KBM-7 (cell line): ENCODE data around the gene EPHA2.
"Not testable (repeated sequence)": the region's sequence is repeated elsewhere in the genome, so short reads cannot be mapped to it uniquely, and the experiment has no call there.

ENCODE experiments used
- DNase-seq: peaks from one replicate; pipeline ENCODE4 v3.0.0-alpha.2; 2015
- in situ Hi-C: fragments of 300-500 bp; cut with MboI; formaldehyde crosslinking; loops from 2 replicates; pipeline ENCODE4 v1.14.3; 2020; ENCODE audit warnings: low sequenced_read_pairs, low pct_unique_long_range_greater_than_20kb, mixed read lengths

EPHA2 gene

GRCh38 chr1:16112596-16113555 lies 43.0 kb downstream of the EPHA2 start:
- no peak for DNase-seq
- in situ Hi-C loops = no loop called here

- no peak for DNase-seq
- in situ Hi-C loops = no loop called here
Observed at GRCh38 chr1:16111771-16112595, 43.9 kb downstream of the EPHA2 start.

GRCh38 chr1:16110884-16111283 lies 45.0 kb downstream of the EPHA2 start:
- in situ Hi-C loops = no loop called here
- DNase-seq = no peak

GRCh38 chr1:16110456-16110855 lies 45.4 kb downstream of the EPHA2 start:
- no peak for DNase-seq
- in situ Hi-C loops = no loop called here

- in situ Hi-C loops = no loop called here
- DNase-seq = no peak
Observed at GRCh38 chr1:16109571-16109970, 46.3 kb downstream of the EPHA2 start.

- DNase-seq, in situ Hi-C loops: not testable (repeated sequence)
Observed at GRCh38 chr1:16107039-16107438, 48.8 kb downstream of the EPHA2 start.

- DNase-seq = no peak
- in situ Hi-C loops = no loop called here
Observed at GRCh38 chr1:16101623-16102022, 54.2 kb downstream of the EPHA2 start.

GRCh38 chr1:16099412-16099811 lies 56.5 kb downstream of the EPHA2 start:
- in situ Hi-C loops = no loop called here
- no peak for DNase-seq

GRCh38 chr1:16095447-16095846 lies 60.4 kb downstream of the EPHA2 start:
- in situ Hi-C loops = no loop called here
- no peak for DNase-seq

- in situ Hi-C loops = no loop called here
- DNase-seq = no peak
Observed at GRCh38 chr1:16094453-16095158, 61.3 kb downstream of the EPHA2 start.

GRCh38 chr1:16093611-16094010 lies 62.3 kb downstream of the EPHA2 start:
- in situ Hi-C loops = no loop called here
- DNase-seq = no peak

GRCh38 chr1:16092923-16093511 lies 62.9 kb downstream of the EPHA2 start:
- in situ Hi-C loops = no loop called here
- no peak for DNase-seq

GRCh38 chr1:16092097-16092922 lies 63.6 kb downstream of the EPHA2 start:
- in situ Hi-C loops = no loop called here
- no peak for DNase-seq

- in situ Hi-C loops = no loop called here
- DNase-seq = no peak
Observed at GRCh38 chr1:16091296-16091695, 64.6 kb downstream of the EPHA2 start.

GRCh38 chr1:16090076-16090826 lies 65.6 kb downstream of the EPHA2 start:
- in situ Hi-C loops = no loop called here
- DNase-seq = no peak

GRCh38 chr1:16088996-16089395 lies 66.9 kb downstream of the EPHA2 start:
- no peak for DNase-seq
- in situ Hi-C loops = no loop called here

- no peak for DNase-seq
- in situ Hi-C loops = no loop called here
Observed at GRCh38 chr1:16088351-16088911, 67.4 kb downstream of the EPHA2 start.
